HG02938 (cell line): Measurements from ENCODE around the gene KIFC3.
"Not testable (repeated sequence)": the region's sequence is repeated elsewhere in the genome, so short reads cannot be mapped to it uniquely, and the experiment has no call there.

ENCODE experiments used
- ATAC-seq: cut with Tn5 transposase; IDR thresholded peaks from one replicate; pipeline ENCODE4 v1.9.1; 2021; ENCODE audit warnings: mild to moderate bottlenecking, moderate library complexity; ENCODE audit not compliant: unreplicated experiment

The KIFC3 gene

DNA sequence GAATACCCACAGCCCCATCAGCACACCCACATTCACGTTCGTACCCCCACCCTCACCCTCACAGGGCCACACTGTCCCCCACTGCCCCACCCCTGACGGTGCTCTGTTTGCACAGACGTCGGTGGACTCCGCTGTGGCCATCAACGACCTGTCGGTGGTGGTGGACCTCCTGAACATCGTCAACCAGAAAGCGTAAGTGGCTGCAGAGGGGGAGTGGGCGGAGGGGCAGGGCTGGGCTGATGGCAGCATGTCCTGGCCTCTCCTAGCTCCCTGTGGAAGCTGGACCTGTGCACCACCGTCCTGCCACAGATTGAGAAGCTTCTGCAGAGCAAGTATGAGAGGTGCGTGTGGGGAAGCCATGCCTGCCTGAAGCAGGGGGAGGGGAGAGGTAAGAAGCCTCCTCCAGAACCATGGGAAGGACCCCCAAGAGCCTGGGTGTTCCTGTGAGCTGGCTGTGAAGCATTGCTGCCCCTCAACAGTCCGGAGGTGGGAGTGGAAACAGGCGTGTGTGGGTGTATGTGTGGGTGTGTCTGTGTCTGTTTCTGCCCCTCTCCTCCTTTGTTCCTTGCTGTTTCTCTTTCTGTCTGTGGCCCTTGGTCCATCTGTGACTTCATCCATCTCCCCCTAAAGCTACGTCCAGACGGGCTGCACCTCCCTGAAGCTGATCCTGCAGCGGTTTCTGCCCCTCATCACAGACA lies 46.4 kb downstream of the KIFC3 start:
- no peak for ATAC-seq

- no peak for ATAC-seq
These were observed 47.1 kb downstream of the KIFC3 start for GRCh38 chr16:57755061-57755684.

DNA sequence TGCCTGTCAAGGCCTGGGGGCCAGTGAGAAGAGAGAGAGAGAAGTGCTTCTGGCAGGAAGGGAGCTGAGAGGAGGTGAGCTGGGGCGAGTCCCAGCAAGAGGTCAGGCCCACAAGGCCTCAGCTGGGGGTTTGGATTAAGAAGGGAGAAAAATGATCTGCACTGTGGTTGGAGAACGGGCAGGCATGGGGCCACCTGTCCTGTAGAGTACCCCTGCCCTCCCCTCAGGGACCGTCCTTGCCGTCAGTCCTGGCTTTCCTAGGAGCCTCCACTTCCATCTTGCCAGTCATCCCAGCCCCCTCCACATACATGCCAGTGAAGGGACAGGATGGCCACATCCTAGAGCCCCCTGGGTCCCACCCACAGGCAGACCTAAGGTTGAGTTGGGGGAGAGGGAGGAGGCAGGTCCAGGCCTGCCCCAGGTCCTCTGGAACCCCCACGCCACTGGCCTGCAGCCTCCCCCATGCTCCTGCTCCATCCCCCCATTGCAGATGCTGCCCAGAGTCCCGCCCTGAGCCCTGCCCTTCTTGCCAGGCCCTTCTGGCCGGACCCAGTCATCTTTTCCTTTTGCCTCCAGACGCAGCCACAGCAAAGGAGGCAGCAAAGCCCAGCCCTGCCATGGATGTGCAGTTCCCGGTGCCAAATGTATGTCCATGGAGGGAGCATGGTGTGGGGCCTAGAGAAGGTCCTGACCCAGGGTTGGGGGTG lies 47.8 kb downstream of the KIFC3 start:
- no peak for ATAC-seq

GRCh38 chr16:57753448-57754353 lies 48.6 kb downstream of the KIFC3 start:
- ATAC-seq, result no peak

DNA sequence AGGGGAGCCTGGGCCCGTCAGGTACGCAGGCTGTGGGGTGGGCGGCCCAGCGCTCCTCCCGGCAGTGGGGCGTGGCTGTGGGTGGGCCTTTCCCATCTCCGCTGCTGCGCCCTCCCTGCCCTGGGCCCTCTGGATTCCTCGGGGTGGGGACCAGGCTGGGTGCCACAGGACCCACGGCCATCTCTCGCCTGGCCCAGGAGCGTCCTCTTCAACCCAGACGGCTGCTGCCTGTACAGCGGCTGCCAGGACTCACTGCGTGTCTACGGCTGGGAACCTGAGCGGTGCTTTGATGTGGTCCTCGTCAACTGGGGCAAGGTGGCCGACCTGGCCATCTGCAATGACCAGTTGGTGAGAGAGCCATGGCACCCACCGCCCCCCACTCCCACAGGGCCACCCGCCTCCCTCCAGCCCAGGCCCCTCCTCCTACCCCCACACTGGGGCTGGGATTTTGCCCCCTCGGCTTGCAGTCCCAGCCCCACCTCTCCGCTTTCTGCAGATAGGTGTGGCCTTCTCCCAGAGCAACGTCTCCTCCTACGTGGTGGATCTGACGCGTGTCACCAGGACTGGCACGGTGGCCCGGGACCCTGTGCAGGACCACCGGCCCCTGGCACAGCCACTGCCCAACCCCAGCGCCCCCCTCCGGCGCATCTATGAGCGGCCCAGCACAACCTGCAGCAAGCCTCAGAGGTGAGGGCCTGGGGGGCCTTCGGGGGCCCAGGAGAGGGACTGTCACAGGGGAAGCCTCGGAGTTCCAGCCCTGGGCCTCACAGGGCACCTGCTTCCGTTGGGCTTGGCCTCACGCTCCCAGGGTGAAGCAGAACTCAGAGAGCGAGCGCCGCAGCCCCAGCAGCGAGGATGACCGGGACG lies 49.5 kb downstream of the KIFC3 start:
- no peak for ATAC-seq

- no peak for ATAC-seq
These were observed 50.1 kb downstream of the KIFC3 start for GRCh38 chr16:57752203-57752580.

- ATAC-seq, result no peak
These were observed 50.6 kb downstream of the KIFC3 start for GRCh38 chr16:57751539-57752202.

DNA sequence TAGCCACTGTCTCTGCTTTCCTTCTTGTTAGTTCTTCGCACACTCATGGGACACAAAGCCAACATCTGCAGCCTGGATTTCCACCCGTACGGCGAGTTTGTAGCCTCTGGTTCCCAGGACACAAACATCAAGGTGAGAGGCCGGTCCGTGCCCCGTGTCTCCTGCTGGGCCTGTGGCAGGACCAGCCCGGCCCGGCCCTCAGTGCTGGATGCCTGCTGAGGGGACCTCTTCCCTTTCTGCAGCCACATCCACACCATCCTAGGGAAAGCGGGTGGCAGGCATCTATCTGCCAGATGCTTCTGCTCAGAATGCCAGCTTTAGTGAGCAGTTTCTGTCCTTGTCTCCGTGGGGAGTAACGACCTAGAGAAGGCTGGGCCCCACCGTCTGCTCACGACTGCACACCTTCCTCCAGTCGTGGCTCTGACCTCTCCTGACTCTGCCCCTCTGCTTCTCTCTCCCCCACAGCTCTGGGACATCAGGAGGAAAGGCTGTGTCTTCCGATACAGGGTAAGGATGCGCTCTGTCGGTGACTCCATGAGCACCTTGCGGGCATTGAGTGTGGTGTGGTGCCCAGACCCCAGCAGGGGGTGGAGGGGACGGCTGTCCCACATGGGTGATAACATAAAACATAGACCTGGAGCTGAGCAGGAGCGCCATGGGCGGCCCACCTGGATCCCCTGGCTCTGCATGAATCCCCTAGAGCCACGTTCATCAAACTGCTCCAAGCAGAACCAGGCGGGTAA lies 51.3 kb downstream of the KIFC3 start:
- no peak for ATAC-seq

DNA sequence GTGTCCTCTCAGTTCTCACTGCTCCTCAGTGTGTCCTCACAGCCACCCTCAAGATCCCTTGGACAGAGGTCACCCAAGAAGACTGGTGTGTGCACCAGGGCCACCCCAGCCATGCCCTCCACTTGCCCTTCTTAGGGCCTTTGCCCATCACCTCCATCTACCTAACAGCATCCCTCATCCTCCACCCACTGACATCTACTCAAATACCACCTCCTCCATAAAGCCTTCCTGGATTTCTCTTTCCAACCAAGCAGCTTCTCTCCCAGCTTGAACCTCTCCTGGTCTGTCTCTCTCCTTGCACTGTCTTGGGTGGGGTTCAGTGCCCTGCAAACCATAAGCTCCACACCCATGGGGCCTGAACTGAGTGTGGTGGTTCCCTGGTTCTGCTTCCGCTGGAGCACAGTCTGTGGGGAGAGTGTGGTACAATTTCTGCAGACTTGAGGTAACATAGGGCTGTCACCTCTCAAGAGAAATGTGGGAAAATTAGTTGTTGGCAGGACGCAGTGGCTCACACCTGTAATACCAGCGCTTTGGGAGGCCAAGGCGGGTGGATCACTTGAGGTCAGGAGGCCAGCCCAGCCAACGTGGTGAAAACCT lies 52.3 kb downstream of the KIFC3 start:
- ATAC-seq, result no peak

DNA sequence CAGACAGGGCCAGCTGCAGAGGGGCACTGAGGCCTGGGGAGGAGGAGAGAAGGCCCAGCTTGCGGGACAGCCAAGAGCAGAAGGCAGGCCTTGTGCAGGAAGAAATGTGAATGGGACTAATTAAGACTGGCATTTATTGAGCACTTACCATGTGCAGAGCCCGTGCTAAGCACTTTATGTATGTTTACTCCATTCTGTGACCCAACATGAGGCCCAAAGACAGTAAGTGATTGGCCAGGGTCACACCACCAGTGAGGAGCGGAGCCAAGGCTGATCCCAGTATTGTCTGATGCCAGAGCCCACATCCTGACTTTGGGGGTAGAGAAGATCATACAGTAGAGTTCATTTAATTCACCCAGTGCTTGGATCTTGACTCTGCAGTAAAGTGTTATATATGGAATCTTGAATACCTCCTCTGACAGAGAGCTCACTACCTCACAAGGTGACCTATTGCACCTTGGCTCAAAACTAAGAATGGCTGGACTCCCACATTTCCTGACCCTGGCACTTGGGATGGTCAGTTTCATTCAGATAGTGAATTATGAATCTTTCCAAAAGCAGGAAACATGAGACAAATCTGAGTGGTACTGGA lies 53.1 kb downstream of the KIFC3 start:
- ATAC-seq, result no peak

DNA sequence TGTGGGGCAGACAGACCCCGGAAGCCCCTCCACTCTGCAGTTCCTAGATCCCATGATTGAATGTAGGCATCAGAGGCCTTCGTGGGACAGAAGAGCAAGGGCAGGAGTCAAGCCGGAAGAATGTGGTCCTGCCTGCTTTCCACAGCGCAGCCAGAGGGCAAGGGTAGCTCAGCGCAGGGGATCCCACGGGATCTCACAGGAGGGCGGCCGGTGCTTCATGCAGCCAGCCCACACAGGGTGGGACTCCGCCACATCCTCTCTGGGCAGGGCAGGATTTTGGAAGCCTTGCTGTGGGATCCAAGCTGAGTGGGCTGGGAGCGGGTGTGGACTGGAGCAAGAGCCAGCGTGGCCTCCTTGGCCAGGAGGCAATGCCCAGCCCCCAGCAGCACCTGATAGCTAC lies 53.7 kb downstream of the KIFC3 start:
- no peak for ATAC-seq

- no peak for ATAC-seq
These were observed 54.3 kb downstream of the KIFC3 start for GRCh38 chr16:57747996-57748395.

- no peak for ATAC-seq
These were observed 54.8 kb downstream of the KIFC3 start for GRCh38 chr16:57747496-57747895.

GRCh38 chr16:57747091-57747490 lies 55.2 kb downstream of the KIFC3 start:
- no peak for ATAC-seq

- ATAC-seq, result not testable (repeated sequence)
These were observed 56.0 kb downstream of the KIFC3 start for GRCh38 chr16:57746316-57746715.

DNA sequence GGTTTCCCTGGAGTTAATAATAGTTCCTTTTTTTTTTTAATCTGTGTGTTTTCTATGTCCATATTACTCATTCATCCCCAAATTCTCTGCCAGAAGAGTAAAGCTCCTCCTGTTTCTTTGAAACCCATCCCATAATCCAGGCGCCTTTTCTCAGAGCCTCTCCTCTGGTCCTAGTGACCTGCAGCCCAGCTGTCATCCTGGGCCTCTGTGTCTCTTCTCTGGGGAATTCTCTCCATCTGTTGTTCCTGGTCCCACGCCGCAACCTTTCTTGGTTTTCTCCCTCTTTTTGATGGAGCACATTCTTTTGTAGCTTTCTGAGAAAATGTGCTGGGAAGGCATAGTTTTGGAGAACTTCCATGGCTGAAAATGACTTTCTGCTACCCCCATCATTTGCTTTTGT lies 56.5 kb downstream of the KIFC3 start:
- ATAC-seq, result no peak

- ATAC-seq, result no peak
These were observed 57.7 kb downstream of the KIFC3 start for GRCh38 chr16:57744642-57744903.

DNA sequence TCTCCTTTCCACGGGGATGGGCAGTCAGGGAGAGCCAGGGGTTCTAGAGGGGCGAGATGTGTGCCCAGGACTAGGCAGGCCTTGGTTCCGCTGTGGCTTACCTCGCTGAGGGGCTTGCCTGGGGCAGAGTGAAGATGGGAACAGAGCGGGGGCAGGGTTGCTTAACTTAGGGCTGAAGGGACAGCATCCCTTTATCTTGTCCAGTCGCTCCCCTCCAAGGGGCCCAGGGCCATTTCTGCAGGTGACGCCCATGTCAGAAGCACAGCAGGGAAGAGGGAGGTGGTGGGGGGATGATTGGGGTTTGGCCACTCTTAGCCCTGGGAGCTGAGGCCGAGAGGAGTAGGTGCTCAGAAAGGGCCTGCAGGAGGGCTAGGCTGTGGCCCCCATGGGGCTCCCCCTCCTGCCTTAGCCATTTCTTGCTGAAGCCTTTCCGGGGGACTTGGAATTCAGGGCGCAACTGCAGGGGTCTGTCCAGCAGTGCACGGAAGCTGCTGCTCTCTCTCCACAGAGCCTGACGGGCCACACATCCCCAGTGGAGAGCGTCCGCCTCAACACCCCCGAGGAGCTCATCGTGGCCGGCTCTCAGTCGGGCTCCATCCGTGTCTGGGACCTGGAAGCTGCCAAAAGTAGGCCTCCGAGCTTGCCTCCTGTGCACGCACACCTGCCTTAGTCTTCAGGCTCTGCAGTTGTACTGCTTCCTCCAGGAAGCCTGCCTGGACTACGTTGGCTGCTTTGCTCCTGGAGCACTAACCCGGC lies 58.2 kb downstream of the KIFC3 start:
- no peak for ATAC-seq
